Calu3 (cell line): ENCODE results near the gene CARD10. TPM values are rescaled to one million over a fixed set of nuclear protein-coding genes. Genes with fewer than 3 reads are reported as not detected.

ENCODE experiments used
- BruUV-seq: library from RNA; stranded (reverse); fragments of 400-500 nt; replicated peaks from 2 replicates; lab custom pipeline; 2021; lab: Mats Ljungman, UMichigan
- CTCF ChIA-PET: fragments of 300-600 bp; sonication (Branson Sonifier 250); formaldehyde crosslinking; loops from one replicate; lab custom pipeline; 2022; ENCODE audit warnings: antibody characterized with exemption; lab: Charles Lee
- DNase-seq: peaks from one replicate; pipeline ENCODE4 v3.0.0; 2022
- H3K27ac Mint-ChIP-seq: one replicate; pipeline ENCODE4 v1.8.0; 2022; ENCODE audit warnings: mixed read lengths; ENCODE audit not compliant: unreplicated experiment
- H3K27me3 Mint-ChIP-seq: one replicate; pipeline ENCODE4 v1.8.0; 2022; ENCODE audit warnings: mixed read lengths; ENCODE audit not compliant: unreplicated experiment
- H3K36me3 Mint-ChIP-seq: one replicate; pipeline ENCODE4 v1.8.0; 2022; ENCODE audit warnings: mild to moderate bottlenecking, moderate library complexity, mixed read lengths; ENCODE audit not compliant: insufficient read depth, unreplicated experiment
- H3K4me1 Mint-ChIP-seq: one replicate; pipeline ENCODE4 v1.8.0; 2022; ENCODE audit warnings: mild to moderate bottlenecking, low read depth, mixed read lengths; ENCODE audit not compliant: unreplicated experiment
- H3K4me3 Mint-ChIP-seq: one replicate; pipeline ENCODE4 v1.8.0; 2022; ENCODE audit warnings: mild to moderate bottlenecking, low read depth, moderate library complexity, mixed read lengths; ENCODE audit not compliant: unreplicated experiment
- H3K9me3 Mint-ChIP-seq: one replicate; pipeline ENCODE4 v1.8.0; 2022; ENCODE audit warnings: low read depth, mixed read lengths; ENCODE audit not compliant: unreplicated experiment
- intact Hi-C: fragments of 100-400 bp; cut with micrococcal nuclease; formaldehyde crosslinking; loops from one replicate; pipeline ENCODE4 v1.10.0; 2022; ENCODE audit not compliant: unreplicated experiment
- total RNA-seq: library from RNA; stranded (reverse); gene quantifications from 2 replicates; pipeline ENCODE4 v1.2.3, GENCODE V29; 2022
- TF ChIP-seq, protein P1 (sequence below): fragments of 200-600 bp; IDR thresholded peaks from one replicate; pipeline ENCODE4 v1.8.0; 2022; ENCODE audit warnings: antibody characterized with exemption; ENCODE audit not compliant: unreplicated experiment

Gene CARD10
- total RNA-seq, 1 experiment from 2014 or later, result 49.2 TPM

DNA sequence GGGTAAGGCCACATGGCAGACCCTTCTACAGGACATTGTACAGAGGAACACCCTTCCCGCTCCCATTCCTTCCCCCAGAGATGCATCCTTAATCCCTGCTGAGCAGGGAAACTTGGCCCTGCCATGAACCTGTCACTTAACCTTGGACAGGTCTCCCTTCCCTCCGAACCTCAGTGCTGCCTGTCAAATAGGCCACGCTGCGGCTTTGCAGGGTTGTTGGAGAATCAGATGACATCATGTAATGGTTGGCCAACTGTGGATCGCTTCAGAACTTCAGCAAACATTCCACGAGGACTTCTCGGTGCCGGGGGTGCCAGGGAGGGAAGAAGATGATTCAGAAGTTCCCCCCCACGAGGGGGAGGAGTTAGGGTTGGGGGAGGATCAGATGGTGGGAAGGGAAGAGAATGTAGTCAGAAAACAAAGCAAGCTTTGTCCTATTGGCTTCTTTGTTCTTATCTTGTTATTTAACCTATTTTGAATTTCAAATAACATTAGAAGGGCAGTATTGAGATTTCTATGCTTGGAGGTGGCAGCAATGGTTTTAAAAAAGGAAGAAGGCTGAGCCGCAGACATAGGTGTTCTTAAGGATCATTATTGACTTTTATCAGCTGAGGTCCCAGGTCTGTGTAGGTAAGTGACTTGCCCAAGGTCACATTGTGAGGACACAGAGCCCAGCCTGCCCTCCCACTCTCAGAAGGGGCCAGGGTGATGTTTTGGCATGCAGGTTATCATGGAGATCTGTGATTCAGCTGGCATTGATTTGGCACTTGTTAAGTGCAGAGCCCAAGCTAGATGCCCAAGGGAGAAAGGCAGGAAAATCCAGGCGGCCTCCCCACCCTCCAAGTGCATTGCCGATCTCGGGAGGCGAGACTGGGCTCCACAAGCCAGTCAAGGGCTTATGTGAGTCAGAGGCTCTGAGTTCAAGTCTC lies 44.2 kb upstream of the CARD10 start:
- BruUV-seq, result no TSS peak
- CTCF ChIA-PET, result interaction anchor here (0.6 to 2.3 kb wide), 16 partner anchors 13 to 334 kb away, joined by 3 to 28 read pairs (median 4); no protein-coding TSS in a partner anchor
- Mint-ChIP-seq H3K27ac (peak overlapping the region; percentile 100), H3K4me1 (peaks cover 82% of the 10 kb centered on the region), H3K27me3 (no peaks in the 10 kb centered on the region), H3K4me3 (peak overlapping the region; percentile 87), H3K9me3 (no peaks in the 10 kb centered on the region), H3K36me3 (peaks cover 99% of the 10 kb centered on the region)
- TF ChIP-seq, protein P1, sequence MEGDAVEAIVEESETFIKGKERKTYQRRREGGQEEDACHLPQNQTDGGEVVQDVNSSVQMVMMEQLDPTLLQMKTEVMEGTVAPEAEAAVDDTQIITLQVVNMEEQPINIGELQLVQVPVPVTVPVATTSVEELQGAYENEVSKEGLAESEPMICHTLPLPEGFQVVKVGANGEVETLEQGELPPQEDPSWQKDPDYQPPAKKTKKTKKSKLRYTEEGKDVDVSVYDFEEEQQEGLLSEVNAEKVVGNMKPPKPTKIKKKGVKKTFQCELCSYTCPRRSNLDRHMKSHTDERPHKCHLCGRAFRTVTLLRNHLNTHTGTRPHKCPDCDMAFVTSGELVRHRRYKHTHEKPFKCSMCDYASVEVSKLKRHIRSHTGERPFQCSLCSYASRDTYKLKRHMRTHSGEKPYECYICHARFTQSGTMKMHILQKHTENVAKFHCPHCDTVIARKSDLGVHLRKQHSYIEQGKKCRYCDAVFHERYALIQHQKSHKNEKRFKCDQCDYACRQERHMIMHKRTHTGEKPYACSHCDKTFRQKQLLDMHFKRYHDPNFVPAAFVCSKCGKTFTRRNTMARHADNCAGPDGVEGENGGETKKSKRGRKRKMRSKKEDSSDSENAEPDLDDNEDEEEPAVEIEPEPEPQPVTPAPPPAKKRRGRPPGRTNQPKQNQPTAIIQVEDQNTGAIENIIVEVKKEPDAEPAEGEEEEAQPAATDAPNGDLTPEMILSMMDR, result no peak
- peak; percentile 95 for DNase-seq
- intact Hi-C loops, result no loop called here

DNA sequence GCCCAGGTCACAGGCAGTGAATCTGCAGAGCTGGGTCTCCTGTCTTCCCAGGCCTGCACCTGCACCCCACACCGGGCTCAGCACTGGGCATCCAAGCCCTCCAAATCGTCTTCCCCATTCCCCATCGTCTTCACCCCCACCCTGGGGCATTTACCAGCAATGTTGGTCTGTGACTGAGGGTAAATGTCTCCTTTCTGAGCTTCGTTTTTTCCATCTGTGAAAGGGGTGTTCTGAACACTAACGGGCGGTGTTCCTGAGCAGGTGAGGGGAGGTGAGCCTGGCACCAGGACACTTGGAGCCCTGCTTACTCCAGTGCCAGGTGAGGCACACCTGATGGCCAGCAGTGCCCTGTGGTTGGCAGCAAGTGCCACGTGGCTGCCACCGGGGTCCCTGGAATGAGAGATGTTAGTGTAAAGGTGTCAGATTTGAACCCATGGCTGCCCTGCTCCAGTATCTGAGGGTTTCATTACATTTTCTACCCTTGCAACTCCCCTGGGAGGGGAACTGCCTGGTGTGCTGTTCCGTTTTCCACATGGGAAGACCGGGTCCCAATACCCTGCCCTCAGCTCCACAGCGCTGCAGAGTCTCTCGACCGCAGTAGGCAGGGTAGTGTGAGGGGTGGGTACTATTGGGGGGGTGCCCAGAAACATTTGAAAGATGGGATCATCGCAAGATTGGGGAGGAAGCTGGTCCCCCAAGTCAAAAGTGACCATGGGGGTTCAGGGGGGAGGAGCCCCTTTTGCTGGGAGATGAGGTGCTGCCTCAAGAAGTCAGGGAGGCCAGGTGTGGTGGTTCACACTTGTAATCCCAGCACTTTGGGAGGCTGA lies 43.0 kb upstream of the CARD10 start:
- TF ChIP-seq, protein P1, result no peak
- no peaks in the 10 kb centered on the region for H3K27me3 Mint-ChIP-seq
- peak overlapping the region; percentile 100 for H3K27ac Mint-ChIP-seq
- CTCF ChIA-PET, result interaction anchor here (0.7 to 2.3 kb wide), 16 partner anchors 8 to 333 kb away, joined by 3 to 17 read pairs (median 4); no protein-coding TSS in a partner anchor
- no TSS peak for BruUV-seq
- intact Hi-C loops, result no loop called here
- H3K4me3 Mint-ChIP-seq, result peak overlapping the region; percentile 87
- no peaks in the 10 kb centered on the region for H3K9me3 Mint-ChIP-seq
- H3K36me3 Mint-ChIP-seq, result peaks cover 94% of the 10 kb centered on the region
- no peak for DNase-seq
- H3K4me1 Mint-ChIP-seq, result peaks cover 82% of the 10 kb centered on the region

DNA sequence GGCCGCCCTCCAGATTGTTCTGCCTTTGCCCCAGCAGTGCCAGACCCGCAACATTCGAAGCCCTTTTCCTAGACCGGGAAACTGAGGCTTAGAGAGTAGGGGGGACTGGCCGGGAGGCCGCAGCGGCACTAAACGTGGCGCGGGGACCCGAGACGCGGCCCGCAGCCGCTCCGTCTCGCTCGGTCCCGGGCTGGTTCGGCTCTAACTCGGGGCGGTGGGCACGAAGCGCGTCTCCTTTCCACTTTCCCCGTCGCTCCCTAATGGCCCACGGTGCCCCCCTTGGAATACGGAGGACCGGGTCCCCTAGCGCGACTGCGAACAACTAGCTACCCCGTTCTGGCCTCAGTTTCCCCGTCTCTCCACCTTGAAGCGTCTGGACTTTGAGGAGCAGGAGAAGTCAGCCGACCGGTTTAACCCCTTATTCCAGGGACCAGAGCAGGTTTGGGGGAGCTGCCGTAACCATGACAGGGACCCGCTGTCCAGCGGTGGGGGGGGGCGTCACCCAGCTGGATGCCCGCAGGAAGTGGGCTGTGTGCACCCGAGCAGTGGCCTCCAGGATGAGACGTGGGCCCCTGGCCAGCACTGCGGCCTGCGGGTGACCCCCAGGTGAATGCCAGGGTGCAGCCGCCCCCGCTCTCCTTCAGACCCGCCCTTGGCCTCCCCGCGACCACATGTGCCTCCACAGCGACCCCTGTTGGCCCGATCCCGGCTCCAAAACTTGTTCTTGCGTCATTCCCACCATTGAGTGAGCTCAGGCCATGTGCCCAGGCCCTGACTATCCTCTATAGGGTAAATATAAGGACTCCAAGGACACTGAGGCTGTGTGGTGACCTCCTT lies 42.2 kb upstream of the CARD10 start:
- Mint-ChIP-seq H3K36me3 (peaks cover 94% of the 10 kb centered on the region), H3K27me3 (no peaks in the 10 kb centered on the region)

More for the DNA sequence above, 42.2 kb upstream of the CARD10 start:
- Mint-ChIP-seq H3K4me1 (peaks cover 82% of the 10 kb centered on the region), H3K4me3 (peak overlapping the region; percentile 87), H3K27ac (peak overlapping the region; percentile 100), H3K9me3 (no peaks in the 10 kb centered on the region)
- BruUV-seq, result TSS peak; percentile 18
- DNase-seq, result peak; percentile 97
- CTCF ChIA-PET, result interaction anchor here (0.7 to 1.9 kb wide), 14 partner anchors 9 to 89 kb away, joined by 3 to 17 read pairs (median 4); no protein-coding TSS in a partner anchor
- TF ChIP-seq, protein P1, result peak; percentile 90
- intact Hi-C loops, result no loop called here
